Immature natural killer cell (primary cell): ENCODE measurements around the gene RFC2. TPM values are rescaled to one million over a fixed set of nuclear protein-coding genes. Genes with fewer than 3 reads are reported as not detected.

ENCODE experiments used
- DNase-seq, 3 donors: peaks; one replicate each; pipeline ENCODE4 v3.0.0; 2022; ENCODE audit warnings: mixed read lengths in 1 of 3
- H3K27ac Mint-ChIP-seq, 6 donors: one replicate each; pipeline ENCODE4 v1.8.0; 2020; ENCODE audit warnings: mixed read lengths in 6 of 6, mild to moderate bottlenecking in 5 of 6, inconsistent platforms in 4 of 6, moderate library complexity in 3 of 6
- H3K27me3 Mint-ChIP-seq, 3 donors: one replicate each; pipeline ENCODE4 v1.8.0; 2020 to 2021; ENCODE audit warnings: low read depth in 3 of 3, mild to moderate bottlenecking in 3 of 3, mixed read lengths in 3 of 3, moderate library complexity in 3 of 3, inconsistent platforms in 1 of 3
- H3K36me3 Mint-ChIP-seq, 3 donors: one replicate each; pipeline ENCODE4 v1.8.0; 2020; ENCODE audit warnings: mixed read lengths in 3 of 3, inconsistent platforms in 2 of 3, mild to moderate bottlenecking in 2 of 3
- H3K4me1 Mint-ChIP-seq, 2 donors: one replicate each; pipeline ENCODE4 v1.8.0; 2020; ENCODE audit warnings: inconsistent platforms in 2 of 2, mild to moderate bottlenecking in 2 of 2, mixed read lengths in 2 of 2, moderate library complexity in 1 of 2
- H3K4me3 Mint-ChIP-seq, 5 donors: one replicate each; pipeline ENCODE4 v1.8.0; 2020; ENCODE audit warnings: mild to moderate bottlenecking in 5 of 5, mixed read lengths in 5 of 5, inconsistent platforms in 3 of 5, moderate library complexity in 3 of 5
- H3K9me3 Mint-ChIP-seq, 6 donors: one replicate each; pipeline ENCODE4 v1.8.0; 2020; ENCODE audit warnings: mild to moderate bottlenecking in 6 of 6, mixed read lengths in 6 of 6, inconsistent platforms in 4 of 6, moderate library complexity in 3 of 6
- polyA plus RNA-seq, 3 donors: library from polyadenylated mRNA; unstranded; fragments of 300-500 nt; fragmentation: Illumina TruSeq; gene quantifications; one replicate each; pipeline ENCODE4 v1.2.3, GENCODE V29; 2021

Gene RFC2
- polyA plus RNA-seq: 10 to 100 TPM; 48.1 to 79.5 (median 63.0) TPM

DNA sequence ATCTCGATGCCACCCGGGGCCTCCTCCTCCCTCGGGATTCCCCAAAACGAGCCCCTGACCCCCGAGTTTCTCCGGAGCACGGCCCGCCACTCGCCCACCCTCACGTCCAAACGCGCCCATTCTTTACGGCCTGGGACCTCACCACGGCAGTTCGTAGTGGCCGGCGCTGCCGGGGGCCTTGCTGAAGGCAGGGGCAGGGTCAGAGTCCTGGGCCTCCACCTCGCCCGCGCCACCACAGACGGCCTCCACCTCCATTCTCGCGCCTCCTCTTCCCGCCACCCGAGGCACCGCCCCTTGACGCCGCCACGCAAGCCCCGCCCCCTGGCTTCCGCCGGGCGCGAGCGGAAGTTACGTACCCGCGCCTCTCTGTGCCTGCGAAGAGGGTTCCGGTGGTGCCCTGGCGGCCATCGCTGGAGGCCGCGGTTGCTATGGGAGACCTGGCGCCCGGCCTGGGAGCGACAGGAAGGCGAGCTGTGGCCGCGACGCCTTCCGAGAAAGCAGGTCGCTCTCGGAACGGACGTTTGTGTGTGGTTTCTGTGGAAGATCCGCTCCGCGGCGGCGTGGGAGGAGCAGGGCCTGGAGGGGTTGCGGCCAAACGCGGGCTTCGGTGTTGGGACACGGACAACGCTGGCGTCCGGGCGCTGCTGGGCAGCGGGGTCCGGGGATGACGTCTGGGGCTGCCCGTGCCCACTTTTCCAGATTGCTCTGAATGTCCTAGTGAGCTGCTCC is at the start of gene RFC2:
RFC2 (minus strand) TSS at position 271 of the 729 bp plus-strand sequence; CDS start at position 255, 16 bp downstream.
- no peaks in the 10 kb centered on the region for H3K9me3 Mint-ChIP-seq

DNA sequence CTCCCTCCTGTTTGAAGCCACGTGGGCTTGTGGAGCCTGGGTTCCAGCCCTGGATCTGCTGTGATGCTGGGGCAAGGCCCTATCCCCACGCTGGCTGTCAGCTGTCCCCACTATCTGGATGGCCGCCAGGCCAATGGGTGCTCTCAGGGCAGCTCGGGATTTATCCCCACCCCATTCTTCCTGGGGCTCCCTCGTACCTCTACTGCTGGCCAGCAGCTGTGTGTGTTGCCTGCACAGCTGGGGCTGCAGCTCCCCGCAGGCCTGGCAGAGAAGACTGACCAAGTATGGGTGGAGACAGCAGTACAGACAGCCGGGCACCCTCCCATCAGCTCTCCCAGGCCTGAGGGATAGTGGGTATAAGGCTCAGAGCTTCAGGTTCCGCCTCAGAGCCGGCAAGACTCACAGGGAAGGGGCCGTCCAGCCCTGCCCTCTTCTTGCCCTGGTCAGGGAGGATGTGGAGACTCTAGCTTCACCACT is 48.6 kb upstream of the RFC2 start:
- peaks cover 0 to 5% (median 0%) of the 10 kb centered on the region in 3 donors for H3K36me3 Mint-ChIP-seq
- peaks cover 1 to 3% (median 2%) of the 10 kb centered on the region in 3 donors for H3K27me3 Mint-ChIP-seq
- H3K9me3 Mint-ChIP-seq: no peaks in the 10 kb centered on the region
- no peak overlapping the region for H3K4me3 Mint-ChIP-seq
- no peak overlapping the region for H3K27ac Mint-ChIP-seq
- peaks cover 19 to 20% of the 10 kb centered on the region in 2 donors for H3K4me1 Mint-ChIP-seq
- DNase-seq: no peak

More for the DNA sequence above, at the start of gene RFC2:
- H3K27ac Mint-ChIP-seq: peak within 1 kb of the TSS; percentile 93 to 97 (median 94)
- peak; percentile 99 to 100 (median 99) for DNase-seq
- H3K36me3 Mint-ChIP-seq: peaks cover 3 to 15% (median 3%) of the 10 kb centered on the region in 3 donors
- H3K4me1 Mint-ChIP-seq: peaks cover 30 to 36% of the 10 kb centered on the region in 2 donors
- peaks cover 5 to 9% (median 7%) of the 10 kb centered on the region in 3 donors for H3K27me3 Mint-ChIP-seq
- H3K4me3 Mint-ChIP-seq: peak within 1 kb of the TSS; percentile 87 to 96 (median 94)

DNA sequence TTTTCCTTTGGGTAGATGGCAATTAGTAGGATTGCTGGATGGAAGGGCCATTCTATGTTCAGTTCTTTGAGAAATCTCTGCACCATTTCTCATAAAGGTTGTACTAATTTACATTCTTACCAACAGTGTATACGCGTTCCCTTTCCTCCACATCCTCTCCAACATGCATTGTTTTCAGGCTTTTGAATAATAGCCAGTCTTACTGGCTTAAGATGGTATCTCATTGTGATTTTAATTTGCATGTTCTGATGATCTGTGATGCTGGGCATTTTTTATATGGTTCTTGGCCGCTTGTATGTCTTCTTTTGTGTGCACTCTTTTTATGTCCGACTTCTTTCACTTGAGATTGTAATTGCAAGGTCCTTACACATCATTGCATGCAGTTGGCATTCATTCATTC is 46.7 kb upstream of the RFC2 start:
- H3K27me3 Mint-ChIP-seq: no peaks in the 10 kb centered on the region
- H3K4me3 Mint-ChIP-seq: no peak overlapping the region

DNA sequence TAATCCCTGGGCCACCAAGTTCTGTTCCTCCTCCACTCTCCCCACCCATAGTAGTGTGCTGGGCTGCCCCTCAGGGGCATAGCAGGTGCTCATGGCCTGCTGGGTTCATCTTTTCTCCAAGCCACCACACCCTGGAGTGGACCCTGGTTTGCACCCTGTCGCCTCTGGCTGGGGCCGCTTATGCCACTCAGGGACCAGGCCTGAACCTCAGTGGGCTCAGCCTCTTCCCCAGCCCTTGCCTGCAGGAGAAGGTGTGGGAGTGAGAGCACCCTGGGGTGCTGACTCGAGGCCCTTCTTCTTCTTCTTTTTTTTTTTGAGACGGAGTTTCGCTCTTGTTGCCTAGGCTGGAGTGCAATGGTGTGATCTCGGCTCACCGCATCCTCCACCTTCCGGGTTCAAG is 45.2 kb upstream of the RFC2 start:
- Mint-ChIP-seq H3K4me1 (peaks cover 3 to 8% of the 10 kb centered on the region in 2 donors), H3K9me3 (no peaks in the 10 kb centered on the region), H3K27me3 (peaks cover 0 to 2% (median 0%) of the 10 kb centered on the region in 3 donors), H3K4me3 (no peak overlapping the region), H3K36me3 (peaks cover 0 to 5% (median 0%) of the 10 kb centered on the region in 3 donors), H3K27ac (no peak overlapping the region)
- DNase-seq: no peak

More for the DNA sequence above, 46.7 kb upstream of the RFC2 start:
- Mint-ChIP-seq H3K4me1 (peaks cover 2% of the 10 kb centered on the region in 2 donors), H3K9me3 (no peaks in the 10 kb centered on the region), H3K27ac (no peak overlapping the region), H3K36me3 (peaks cover 0 to 5% (median 0%) of the 10 kb centered on the region in 3 donors)
- no peak for DNase-seq

DNA sequence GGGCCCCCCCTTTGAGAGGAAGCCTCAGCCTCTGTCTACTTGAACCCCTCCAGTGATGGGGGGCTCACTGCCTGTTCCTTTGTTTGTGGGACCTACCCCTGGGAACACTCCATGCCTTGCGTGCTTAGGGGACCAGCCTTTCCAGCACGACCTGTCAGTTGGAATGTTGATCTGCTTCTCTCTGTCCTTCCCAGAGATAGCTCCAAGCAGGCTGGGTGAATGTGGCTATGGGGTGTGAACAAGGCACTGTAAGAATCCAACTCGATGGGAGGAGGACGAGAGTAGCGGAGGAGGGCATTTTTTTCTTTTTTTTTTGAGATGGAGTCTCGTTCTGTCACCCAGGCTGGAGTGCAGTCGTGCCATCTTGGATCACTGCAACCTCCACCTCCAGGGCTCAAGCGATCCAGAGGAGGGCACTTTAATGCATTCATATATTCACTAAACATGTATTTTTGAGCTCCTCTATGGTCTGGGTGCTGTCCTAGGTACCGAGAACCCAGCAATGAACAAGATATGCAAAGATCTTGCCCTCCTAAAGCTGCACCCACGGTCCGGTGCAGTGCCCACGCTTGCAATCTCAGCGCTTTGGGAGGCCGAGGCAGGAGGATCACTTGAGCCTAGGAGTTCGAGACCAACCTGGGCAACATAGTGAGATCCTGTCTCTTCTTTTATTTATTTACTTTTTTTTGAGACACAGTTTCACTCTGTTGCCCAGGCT is 43.5 kb upstream of the RFC2 start:
- Mint-ChIP-seq H3K27me3 (peaks cover 0 to 2% (median 2%) of the 10 kb centered on the region in 3 donors), H3K4me1 (peaks cover 13 to 19% of the 10 kb centered on the region in 2 donors), H3K36me3 (peaks cover 0 to 5% (median 0%) of the 10 kb centered on the region in 3 donors), H3K4me3 (no peak overlapping the region), H3K27ac (peak overlapping the region in 1 of 6 donors; percentile 40), H3K9me3 (no peaks in the 10 kb centered on the region)
- DNase-seq: no peak

DNA sequence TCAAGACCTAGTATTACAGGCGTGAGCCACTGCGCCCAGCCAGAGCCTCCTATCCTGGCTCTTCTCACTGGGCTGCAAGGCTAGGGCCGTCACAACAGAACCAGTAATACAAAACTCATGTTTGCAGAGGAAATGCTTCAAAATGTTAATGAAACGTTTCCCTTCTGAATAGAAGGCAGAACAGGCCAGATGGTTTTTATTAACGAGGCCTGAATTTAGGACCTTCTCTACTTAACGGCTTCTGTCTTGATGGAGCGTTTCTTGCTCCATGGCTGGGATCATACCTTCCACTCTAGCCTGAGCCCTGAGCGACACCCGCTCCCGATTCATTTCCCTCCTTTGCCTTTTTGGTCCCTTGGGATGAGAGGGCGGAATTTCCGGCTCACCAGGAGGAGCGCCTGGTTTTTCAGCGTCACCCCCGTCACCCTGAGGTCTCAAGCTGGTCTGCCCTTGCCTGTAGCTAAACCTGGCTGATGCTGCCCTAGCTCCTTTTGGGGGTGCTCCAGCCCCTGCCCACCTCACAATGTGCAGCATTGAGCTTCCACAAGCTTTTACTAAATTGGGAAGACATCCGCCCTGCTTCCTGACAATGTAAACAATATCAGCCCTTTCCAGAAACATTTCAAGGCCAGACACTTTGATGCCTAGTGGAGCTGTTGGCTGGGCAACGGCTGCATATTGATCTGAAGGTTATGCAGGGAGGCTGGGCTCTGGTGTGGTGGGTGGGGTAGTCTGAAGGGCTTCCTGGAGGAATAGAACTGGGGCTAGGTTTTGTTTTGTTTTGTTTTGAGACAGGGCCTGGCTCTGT is 40.2 kb upstream of the RFC2 start:
- no peaks in the 10 kb centered on the region for H3K36me3 Mint-ChIP-seq
- DNase-seq: no peak
- no peaks in the 10 kb centered on the region for H3K9me3 Mint-ChIP-seq
- H3K4me1 Mint-ChIP-seq: peaks cover 26 to 30% of the 10 kb centered on the region in 2 donors
- peak overlapping the region in 1 of 5 donors; percentile 24 for H3K4me3 Mint-ChIP-seq
- H3K27ac Mint-ChIP-seq: no peak overlapping the region
- peaks cover 0 to 2% (median 2%) of the 10 kb centered on the region in 3 donors for H3K27me3 Mint-ChIP-seq

DNA sequence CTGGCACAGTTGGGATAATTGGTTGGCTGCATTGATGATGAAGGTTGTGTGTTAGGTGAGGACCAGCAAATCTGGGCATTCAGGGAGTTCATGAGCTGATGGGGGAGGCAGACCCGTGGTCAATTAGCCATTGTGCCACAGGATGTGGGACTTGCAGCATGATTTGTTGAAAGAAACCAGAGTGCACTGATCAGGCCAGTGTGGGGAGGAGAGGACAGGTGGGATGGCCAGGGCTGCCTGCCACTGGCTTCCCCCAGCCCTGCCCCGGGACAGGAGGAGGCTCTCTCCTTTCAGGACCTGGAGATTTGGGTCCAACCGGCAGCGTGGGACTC is 39.3 kb upstream of the RFC2 start:
- Mint-ChIP-seq H3K4me1 (peaks cover 32 to 36% of the 10 kb centered on the region in 2 donors), H3K27ac (peak overlapping the region in 2 of 6 donors; percentile 24 to 59), H3K27me3 (peaks cover 2 to 6% (median 3%) of the 10 kb centered on the region in 3 donors), H3K9me3 (no peaks in the 10 kb centered on the region), H3K4me3 (peak overlapping the region in 4 of 5 donors; percentile 1 to 65 (median 17)), H3K36me3 (no peaks in the 10 kb centered on the region)
- no peak for DNase-seq

DNA sequence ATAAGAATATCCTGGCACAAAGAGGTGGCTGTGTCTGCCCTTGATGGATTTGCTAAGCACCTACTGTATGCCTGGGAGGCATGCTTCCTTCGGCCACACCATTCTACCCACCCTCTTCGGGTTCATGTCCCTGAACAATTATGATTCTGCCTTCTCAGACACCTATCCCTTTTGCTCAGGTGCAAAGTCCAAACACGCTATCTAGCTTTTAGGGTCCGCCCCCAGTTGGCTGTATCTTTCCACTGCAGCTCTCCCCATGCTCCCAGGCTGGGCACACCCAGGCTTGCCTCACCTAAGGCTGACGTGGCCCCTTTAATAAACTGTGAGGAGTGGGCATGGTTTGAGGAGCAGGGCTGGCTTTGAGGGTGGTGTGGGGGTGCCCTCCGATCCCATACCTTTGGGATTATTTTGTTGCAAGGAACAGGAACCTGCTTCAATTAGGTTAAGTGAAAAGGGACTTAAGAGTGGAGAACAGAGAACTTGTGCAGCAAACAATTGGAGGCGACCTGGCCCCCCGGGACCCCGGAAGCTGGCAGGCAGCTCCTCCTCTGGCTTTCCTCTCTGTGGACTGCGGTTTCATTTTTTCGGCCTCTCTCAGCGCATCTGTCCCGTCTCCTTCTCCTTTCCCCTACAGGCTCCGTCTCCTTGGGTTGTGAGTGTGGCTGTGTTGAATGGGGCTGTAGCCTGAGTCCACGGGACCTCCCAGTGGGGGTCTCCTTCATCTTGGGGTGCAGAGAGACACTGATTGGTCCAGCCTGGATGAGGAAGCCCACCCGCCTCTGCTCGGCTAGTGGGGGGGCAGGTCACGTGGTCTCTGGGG is 38.8 kb upstream of the RFC2 start:
- H3K36me3 Mint-ChIP-seq: no peaks in the 10 kb centered on the region
- peak overlapping the region in 4 of 5 donors; percentile 1 to 65 (median 17) for H3K4me3 Mint-ChIP-seq
- DNase-seq: no peak
- H3K9me3 Mint-ChIP-seq: no peaks in the 10 kb centered on the region
- peak overlapping the region in 4 of 6 donors; percentile 12 to 59 (median 33) for H3K27ac Mint-ChIP-seq
- H3K27me3 Mint-ChIP-seq: peaks cover 2 to 6% (median 3%) of the 10 kb centered on the region in 3 donors
- peaks cover 38 to 41% of the 10 kb centered on the region in 2 donors for H3K4me1 Mint-ChIP-seq

DNA sequence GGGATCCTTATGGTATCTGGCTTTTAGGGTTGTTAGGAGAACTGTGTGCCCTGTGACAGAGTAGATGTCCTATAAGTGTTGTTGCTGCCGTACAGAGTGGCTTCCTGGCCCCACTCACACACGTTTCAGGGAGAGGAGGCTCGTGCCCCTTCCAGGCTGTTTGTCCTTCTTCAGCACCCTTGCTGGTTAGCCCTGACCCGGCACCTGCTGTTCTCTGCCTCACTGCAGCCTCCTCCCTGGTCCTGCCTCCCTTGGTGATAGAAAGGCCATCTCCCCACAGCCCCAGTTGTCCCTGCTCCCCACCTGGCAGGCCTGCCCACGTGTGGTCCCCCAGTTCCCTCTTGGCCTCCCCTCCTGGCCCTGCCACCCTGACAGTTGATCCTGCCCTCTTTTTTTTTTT is 37.3 kb upstream of the RFC2 start:
- Mint-ChIP-seq H3K4me3 (peak overlapping the region; percentile 34 to 80 (median 64)), H3K27ac (peak overlapping the region in 1 of 6 donors; percentile 27), H3K9me3 (no peaks in the 10 kb centered on the region), H3K36me3 (no peaks in the 10 kb centered on the region), H3K4me1 (peaks cover 50 to 51% of the 10 kb centered on the region in 2 donors), H3K27me3 (peaks cover 2 to 6% (median 3%) of the 10 kb centered on the region in 3 donors)
- no peak for DNase-seq

DNA sequence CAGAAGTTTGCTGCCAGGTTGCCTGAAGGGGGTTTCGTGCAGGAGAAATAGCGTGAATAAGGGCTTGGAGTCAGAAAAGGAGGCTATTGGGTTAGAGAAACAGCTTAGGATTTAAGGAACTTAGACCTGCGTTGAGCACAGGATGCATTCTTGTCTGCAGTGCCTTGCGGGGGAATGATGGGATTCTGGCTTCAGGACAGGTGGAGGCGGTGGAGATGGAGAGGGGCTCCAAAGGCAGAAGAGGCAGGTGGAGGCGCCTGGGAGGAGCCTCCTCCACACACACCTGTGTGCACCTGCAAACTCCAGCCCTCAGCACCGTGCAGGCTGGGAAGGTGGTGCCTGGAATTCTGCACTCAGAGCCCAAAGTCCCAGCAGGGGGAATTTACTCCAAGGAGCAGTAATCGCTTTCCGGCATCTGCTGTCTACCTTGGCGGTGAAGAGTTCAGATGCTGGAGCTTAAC is 36.8 kb upstream of the RFC2 start:
- no peak for DNase-seq
- Mint-ChIP-seq H3K4me3 (peak overlapping the region; percentile 51 to 80 (median 76)), H3K9me3 (no peaks in the 10 kb centered on the region), H3K36me3 (no peaks in the 10 kb centered on the region), H3K4me1 (peaks cover 50 to 51% of the 10 kb centered on the region in 2 donors), H3K27ac (peak overlapping the region in 4 of 6 donors; percentile 0 to 39 (median 30)), H3K27me3 (peaks cover 2 to 6% (median 3%) of the 10 kb centered on the region in 3 donors)

DNA sequence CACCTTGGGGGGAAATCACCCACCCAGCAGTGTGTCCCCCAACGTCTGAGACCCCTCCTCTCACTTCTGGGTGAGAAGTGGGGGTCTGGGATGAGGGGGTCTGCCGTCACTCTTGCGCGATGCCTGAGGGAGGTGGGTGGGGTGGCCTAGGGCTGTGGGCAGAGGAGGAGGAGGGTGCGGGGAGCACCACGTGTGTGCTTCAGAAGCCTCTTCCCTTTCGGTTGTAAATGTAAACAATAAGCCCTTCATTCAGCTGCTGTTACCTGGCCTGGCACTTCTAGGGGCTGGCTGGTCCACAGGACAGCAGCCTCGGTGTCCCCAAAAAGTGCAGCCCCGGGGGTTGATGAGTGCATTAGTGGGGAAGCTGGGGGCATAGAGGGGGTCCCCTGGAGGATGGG is 36.4 kb upstream of the RFC2 start:
- Mint-ChIP-seq H3K27ac (peak overlapping the region in 2 of 6 donors; percentile 0 to 9), H3K9me3 (no peaks in the 10 kb centered on the region), H3K27me3 (peaks cover 2 to 5% (median 3%) of the 10 kb centered on the region in 3 donors), H3K4me3 (peak overlapping the region; percentile 51 to 80 (median 76)), H3K4me1 (peaks cover 50 to 51% of the 10 kb centered on the region in 2 donors), H3K36me3 (no peaks in the 10 kb centered on the region)
- no peak for DNase-seq

DNA sequence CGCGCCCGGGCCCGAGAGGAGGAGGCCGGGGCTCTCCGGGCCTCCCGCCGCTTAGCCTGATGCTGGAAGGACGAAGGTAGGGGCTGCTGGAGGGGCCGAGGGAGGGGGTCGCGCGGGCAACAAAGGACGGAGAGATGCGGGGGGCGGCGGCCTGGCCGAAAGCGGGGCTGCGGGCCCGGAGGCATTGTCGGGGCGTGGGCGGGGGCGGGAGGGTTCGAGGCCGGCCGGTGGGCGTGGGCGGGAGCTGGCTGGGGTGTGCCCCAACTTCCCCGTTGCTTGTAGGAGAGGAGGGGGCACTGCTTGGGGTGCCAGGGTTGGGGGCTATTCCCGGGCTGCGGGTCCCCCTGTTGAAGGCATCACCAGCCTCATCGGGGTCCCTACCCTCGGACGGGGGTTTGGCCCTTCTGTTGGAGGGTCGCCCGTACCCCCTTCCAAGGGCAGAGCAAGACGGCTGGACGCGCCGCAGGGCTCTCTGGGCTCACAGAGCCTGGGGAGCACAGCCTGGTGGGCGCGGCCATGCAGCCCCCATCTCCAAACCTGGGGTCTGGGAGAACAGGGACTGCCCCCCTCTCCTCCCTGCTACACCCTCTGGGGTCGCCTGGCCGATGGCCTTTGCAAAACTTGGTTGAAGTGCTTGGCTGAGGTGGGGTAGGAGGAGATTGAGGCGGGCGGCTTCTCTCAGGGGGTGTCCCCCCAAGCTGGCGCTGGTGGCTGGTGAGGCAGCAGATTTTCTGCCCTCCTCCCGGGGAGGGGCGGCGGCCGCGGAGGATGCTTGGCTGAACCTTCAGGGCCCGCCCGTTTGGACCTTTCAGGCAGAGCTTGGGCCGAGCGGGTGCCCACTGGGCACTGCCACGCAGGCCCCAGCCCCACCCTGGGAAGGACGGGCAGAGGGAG is 35.7 kb upstream of the RFC2 start:
- H3K4me3 Mint-ChIP-seq: peak overlapping the region; percentile 59 to 74 (median 64)
- H3K9me3 Mint-ChIP-seq: no peaks in the 10 kb centered on the region
- H3K27ac Mint-ChIP-seq: no peak overlapping the region
- H3K4me1 Mint-ChIP-seq: peaks cover 47 to 50% of the 10 kb centered on the region in 2 donors
- DNase-seq: peak; percentile 36 to 50 (median 44)
- H3K27me3 Mint-ChIP-seq: peaks cover 2 to 5% (median 3%) of the 10 kb centered on the region in 3 donors
- no peaks in the 10 kb centered on the region for H3K36me3 Mint-ChIP-seq
